MM.1S (cell line): Measurements from ENCODE around the gene BBOX1.

Experiments used
- DNase-seq: peaks from one replicate; pipeline ENCODE4 v3.0.0-alpha.2; 2015
- H2AFZ ChIP-seq: fragments of 300-600 bp; sonication (generic); 2 replicates; pipeline ENCODE4 v1.6.0; 2016; ENCODE audit warnings: antibody characterized with exemption, low read length
- H3F3A ChIP-seq: fragments of 300-600 bp; sonication (generic); 2 replicates; pipeline ENCODE4 v1.6.1; 2016; ENCODE audit warnings: mild to moderate bottlenecking, antibody characterized with exemption, low read length, moderate library complexity, mixed read lengths; ENCODE audit not compliant: insufficient read depth
- H3K27ac ChIP-seq: fragments of 300-600 bp; sonication (generic); 2 replicates; pipeline ENCODE4 v1.5.1; 2016; ENCODE audit warnings: mild to moderate bottlenecking, low read length
- H3K27me3 ChIP-seq: fragments of 300-600 bp; sonication (generic); replicated peaks from 2 replicates; pipeline ENCODE4 v1.6.0; 2016; ENCODE audit warnings: low read length; ENCODE audit not compliant: insufficient read depth
- H3K36me3 ChIP-seq: fragments of 300-600 bp; sonication (generic); replicated peaks from 2 replicates; pipeline ENCODE4 v1.6.1; 2016; ENCODE audit warnings: mild to moderate bottlenecking, low read length, mixed read lengths; ENCODE audit not compliant: insufficient read depth
- H3K4me1 ChIP-seq: fragments of 300-600 bp; sonication (generic); 2 replicates; pipeline ENCODE4 v1.6.1; 2016; ENCODE audit warnings: low read length, mixed read lengths
- H3K4me2 ChIP-seq: fragments of 300-600 bp; sonication (generic); 2 replicates; pipeline ENCODE4 v1.6.0; 2016; ENCODE audit warnings: low read depth, low read length
- H3K4me3 ChIP-seq: fragments of 300-600 bp; sonication (generic); 2 replicates; pipeline ENCODE4 v1.5.1; 2016; ENCODE audit warnings: low read length, mixed read lengths
- H3K79me2 ChIP-seq: fragments of 300-600 bp; sonication (generic); 2 replicates; pipeline ENCODE4 v1.6.1; 2016; ENCODE audit warnings: mixed run types, low read length, mixed read lengths
- H3K9ac ChIP-seq: fragments of 300-600 bp; sonication (generic); 2 replicates; pipeline ENCODE4 v1.6.1; 2016; ENCODE audit warnings: low read length, mixed read lengths
- H3K9me2 ChIP-seq: fragments of 300-600 bp; sonication (generic); replicated peaks from 2 replicates; pipeline ENCODE4 v1.6.1; 2016; ENCODE audit warnings: mild to moderate bottlenecking, low read length, mixed read lengths; ENCODE audit not compliant: insufficient read depth
- H3K9me3 ChIP-seq: fragments of 300-600 bp; sonication (generic); replicated peaks from 2 replicates; pipeline ENCODE4 v1.6.1; 2016; ENCODE audit warnings: mild to moderate bottlenecking, low read length, mixed read lengths; ENCODE audit not compliant: insufficient read depth
- H4K20me1 ChIP-seq: fragments of 300-600 bp; sonication (generic); 2 replicates; pipeline ENCODE4 v1.6.1; 2016; ENCODE audit warnings: mild to moderate bottlenecking, low read length, moderate library complexity, mixed read lengths; ENCODE audit not compliant: insufficient read depth
- CTCF ChIP-seq: fragments of 300-600 bp; sonication (generic); IDR thresholded peaks from 2 replicates; pipeline ENCODE4 v1.5.1; 2016; ENCODE audit warnings: antibody characterized with exemption, low read length, mixed read lengths
- EZH2 ChIP-seq: fragments of 300-600 bp; sonication (generic); optimal IDR thresholded peaks from 2 replicates; pipeline ENCODE3; 2017; ENCODE audit warnings: low read depth, mild to moderate bottlenecking, antibody characterized with exemption, low read length, mixed read lengths
- EZH2phosphoT487 ChIP-seq: fragments of 300-600 bp; sonication (generic); IDR thresholded peaks from 2 replicates; pipeline ENCODE4 v1.6.1; 2018; ENCODE audit warnings: antibody characterized with exemption, low read length

BBOX1 gene

GRCh38 chr11:27085605-27086004 lies 45.0 kb downstream of the BBOX1 start:
- TF ChIP-seq CTCF, result no peak
- no peak for TF ChIP-seq EZH2phosphoT487
- TF ChIP-seq EZH2, result no peak
- Histone ChIP-seq H3K4me1 (no peaks in the 10 kb centered on the region), H3K9me3 (no peaks in the 10 kb centered on the region), H3K79me2 (no peaks in the 10 kb centered on the region), H3K27ac (no peak overlapping the region), H3F3A (no peaks in the 10 kb centered on the region), H2AFZ (no peak overlapping the region), H4K20me1 (no peaks in the 10 kb centered on the region), H3K9ac (no peak overlapping the region), H3K36me3 (no peaks in the 10 kb centered on the region), H3K9me2 (no peaks in the 10 kb centered on the region), H3K4me2 (no peak overlapping the region), H3K27me3 (no peaks in the 10 kb centered on the region), H3K4me3 (no peak overlapping the region)
- no peak for DNase-seq

- Histone ChIP-seq H3K4me3 (no peak overlapping the region), H3K4me1 (no peaks in the 10 kb centered on the region), H3K4me2 (no peak overlapping the region), H3K9me2 (no peaks in the 10 kb centered on the region), H3K36me3 (no peaks in the 10 kb centered on the region), H2AFZ (no peak overlapping the region), H3K9me3 (no peaks in the 10 kb centered on the region), H3K79me2 (no peaks in the 10 kb centered on the region), H3K9ac (no peak overlapping the region), H4K20me1 (no peaks in the 10 kb centered on the region), H3K27me3 (no peaks in the 10 kb centered on the region), H3K27ac (no peak overlapping the region), H3F3A (no peaks in the 10 kb centered on the region)
- no peak for TF ChIP-seq CTCF
- no peak for TF ChIP-seq EZH2
- no peak for TF ChIP-seq EZH2phosphoT487
- DNase-seq, result no peak
Observed at GRCh38 chr11:27087432-27087831, 46.8 kb downstream of the BBOX1 start.

- Histone ChIP-seq H3K4me2 (no peak overlapping the region), H3K79me2 (no peaks in the 10 kb centered on the region), H3K9me2 (no peaks in the 10 kb centered on the region), H4K20me1 (no peaks in the 10 kb centered on the region), H3K9ac (no peak overlapping the region), H3K27ac (no peak overlapping the region), H3K27me3 (no peaks in the 10 kb centered on the region), H3F3A (no peaks in the 10 kb centered on the region), H3K4me1 (no peaks in the 10 kb centered on the region), H3K9me3 (no peaks in the 10 kb centered on the region), H3K4me3 (no peak overlapping the region), H3K36me3 (no peaks in the 10 kb centered on the region), H2AFZ (no peak overlapping the region)
- DNase-seq, result no peak
- TF ChIP-seq EZH2phosphoT487, result no peak
- TF ChIP-seq EZH2, result no peak
- no peak for TF ChIP-seq CTCF
Observed at GRCh38 chr11:27088353-27088752, 47.7 kb downstream of the BBOX1 start.
